HG03139 (cell line): ENCODE results near the gene CRHR2.
"Not testable (repeated sequence)": the region's sequence is repeated elsewhere in the genome, so short reads cannot be mapped to it uniquely, and the experiment has no call there.

ENCODE experiments used
- ATAC-seq: cut with Tn5 transposase; IDR thresholded peaks from one replicate; pipeline ENCODE4 v1.9.1; 2021; ENCODE audit not compliant: unreplicated experiment

Gene CRHR2

DNA sequence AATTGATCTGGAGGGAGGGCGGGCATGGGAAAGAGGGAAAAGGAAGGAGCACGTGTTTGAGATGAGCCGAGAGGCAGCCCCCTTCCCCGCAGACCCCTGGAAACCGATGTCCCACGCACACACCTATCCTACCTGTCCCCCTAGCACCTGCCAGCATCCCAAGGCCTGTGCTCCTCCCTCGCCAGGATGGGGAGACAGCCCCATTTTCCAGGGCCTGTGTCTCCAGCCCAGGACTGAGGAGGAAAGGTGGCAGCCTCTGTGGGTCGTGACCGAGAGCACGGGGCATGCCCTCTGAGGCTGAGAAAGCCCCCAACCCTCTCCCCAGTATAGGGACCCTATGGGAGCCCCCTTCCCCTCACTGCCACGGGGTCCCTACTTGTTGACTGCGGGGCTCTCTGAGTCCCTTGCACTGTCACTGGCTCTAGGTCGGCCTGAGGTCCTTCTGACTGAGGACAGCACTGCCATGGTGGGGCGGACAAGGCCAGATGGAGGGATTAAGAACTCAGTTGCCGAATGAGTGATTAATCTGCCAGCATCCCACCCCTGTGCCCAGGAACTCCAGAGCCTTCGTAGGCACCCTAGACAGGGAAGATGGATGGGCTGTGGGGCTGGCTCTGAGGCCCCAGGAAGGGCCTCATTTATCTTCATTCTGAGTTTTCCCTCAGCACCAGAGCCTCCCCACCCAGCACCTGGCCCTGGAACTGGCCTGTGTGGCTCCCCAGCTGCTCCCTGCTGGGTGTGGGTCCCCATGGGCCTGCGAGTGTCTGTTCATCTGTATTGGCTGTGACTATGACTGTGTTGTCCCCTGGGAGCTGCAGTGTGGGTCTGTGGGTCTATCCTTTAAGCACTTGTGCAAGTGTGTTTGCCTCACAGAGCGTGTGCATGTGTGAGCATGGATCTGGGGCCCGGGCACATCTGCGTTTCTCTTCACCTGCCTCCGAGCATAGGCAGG is 26.0 kb downstream of the CRHR2 start:
- ATAC-seq: no peak

DNA sequence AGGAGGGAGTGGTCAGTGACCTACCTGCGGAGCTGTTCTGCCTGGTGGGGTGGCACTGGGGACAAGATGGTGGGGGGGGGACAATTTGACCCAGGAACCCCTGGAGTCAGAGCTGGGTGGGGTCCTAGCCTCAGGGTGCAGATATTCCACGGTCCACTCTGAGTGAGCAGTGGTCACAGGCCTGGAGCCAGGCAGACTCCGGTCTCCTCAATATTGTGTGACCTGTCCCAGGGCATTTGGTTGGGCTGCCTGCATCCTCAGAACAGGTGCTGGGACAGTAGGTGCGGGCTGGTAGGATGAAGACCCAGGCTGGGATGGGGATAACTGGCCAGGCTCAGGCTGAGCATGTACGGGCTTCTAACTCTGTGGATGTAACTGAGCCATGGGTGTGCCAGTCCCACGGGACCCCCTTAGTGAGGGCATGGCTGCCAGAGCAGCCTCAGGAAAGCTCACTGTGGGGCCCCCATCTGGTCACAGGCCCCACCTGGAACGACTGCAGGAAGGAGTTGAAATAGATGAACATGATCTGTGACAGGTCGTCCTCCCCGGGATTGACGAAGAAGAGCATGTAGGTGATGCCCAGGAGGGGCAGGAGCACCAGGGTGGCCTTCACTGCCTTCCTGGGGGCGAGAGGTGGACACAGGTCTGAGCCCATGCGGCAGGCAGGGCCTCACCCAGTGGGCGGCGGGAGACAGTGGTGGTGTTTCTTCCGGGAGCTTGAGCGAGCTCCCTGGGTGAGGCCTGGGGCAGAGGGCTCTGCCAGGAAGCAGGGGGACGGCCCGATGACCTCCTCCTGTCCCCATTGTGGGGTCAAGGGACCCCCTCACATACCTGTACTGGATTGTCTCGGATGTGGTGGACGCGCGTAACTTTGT is 26.9 kb downstream of the CRHR2 start:
- ATAC-seq: no peak

GRCh38 chr7:30654296-30655090 is 27.8 kb downstream of the CRHR2 start:
- ATAC-seq: no peak

- no peak for ATAC-seq
These were observed 29.3 kb downstream of the CRHR2 start for GRCh38 chr7:30652698-30653641.

- no peak for ATAC-seq
These were observed 30.1 kb downstream of the CRHR2 start for GRCh38 chr7:30652132-30652531.

- ATAC-seq: no peak
These were observed 31.8 kb downstream of the CRHR2 start for GRCh38 chr7:30650421-30650808.

DNA sequence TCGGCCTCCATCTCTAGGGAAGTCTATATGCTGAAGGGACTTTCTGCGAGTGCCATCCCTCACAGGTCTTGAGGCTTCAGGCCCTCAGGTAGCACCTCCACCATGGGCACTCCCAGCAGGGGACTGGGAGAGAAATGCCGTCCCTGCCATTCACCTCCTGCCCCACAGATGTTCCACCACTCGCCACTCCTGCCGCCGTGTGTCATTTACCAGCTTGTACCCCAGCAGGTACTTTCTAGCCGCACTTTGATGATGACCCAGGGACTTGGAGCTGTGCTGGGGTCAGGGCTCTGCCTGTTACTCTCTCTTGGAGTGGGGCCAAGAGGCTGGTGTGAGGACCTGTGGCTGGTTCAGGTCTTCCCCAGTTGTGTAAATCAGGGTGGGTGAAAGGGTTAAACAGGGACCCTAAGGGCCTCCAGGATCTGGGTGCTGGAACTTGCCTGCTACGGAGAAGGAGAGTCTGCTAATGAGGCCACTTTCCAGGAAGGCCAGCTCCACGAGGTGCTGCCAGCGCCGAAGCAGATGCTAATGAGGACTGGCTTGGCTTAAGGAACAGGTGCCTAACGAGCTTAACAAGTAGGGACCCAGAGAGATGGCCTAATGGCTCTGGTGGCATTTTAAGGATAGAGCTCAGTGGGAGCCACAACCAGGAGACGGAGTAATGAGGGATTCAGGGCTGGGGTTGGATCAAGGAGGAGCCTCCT is 32.4 kb downstream of the CRHR2 start:
- ATAC-seq: no peak

- ATAC-seq: no peak
These were observed 33.3 kb downstream of the CRHR2 start for GRCh38 chr7:30648744-30649540.

DNA sequence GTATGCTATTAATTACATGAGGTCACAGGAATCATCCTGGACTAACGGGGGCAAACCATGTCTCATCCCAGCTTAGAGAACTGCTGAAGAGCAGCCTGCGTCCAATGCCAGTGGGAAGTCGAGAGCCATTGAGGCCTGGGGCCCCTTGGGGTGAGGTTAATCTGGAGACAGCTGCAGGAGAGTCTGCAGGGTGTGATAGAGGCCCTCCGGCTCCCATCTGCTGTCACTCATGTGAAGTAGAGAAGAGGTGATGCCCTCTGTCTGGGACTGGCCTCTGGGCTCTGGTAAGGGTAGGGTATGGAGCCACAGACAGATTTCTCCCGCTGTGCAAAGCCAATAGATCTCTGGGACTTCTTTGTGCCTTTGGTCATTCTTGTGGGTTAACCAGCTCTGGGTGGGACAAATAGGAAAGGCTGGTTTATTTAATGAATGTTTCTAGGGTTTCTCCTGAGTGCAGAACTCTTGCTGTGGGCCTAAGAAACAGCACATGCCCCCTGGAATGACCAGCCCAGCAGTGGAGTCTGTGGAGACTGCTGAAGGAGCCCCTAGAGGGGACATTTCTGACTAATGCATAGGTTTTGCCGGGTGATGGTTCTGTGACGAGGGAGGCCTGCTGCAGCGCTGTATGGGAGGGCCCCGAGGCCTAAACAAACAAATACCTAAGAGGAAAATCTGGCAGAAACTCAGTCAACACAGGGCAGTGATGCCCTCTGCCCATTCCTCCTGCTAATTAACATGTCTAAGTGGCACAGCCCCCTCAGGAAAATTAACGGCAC is 34.5 kb downstream of the CRHR2 start:
- no peak for ATAC-seq

- ATAC-seq: no peak
These were observed 36.1 kb downstream of the CRHR2 start for GRCh38 chr7:30646154-30646553.

DNA sequence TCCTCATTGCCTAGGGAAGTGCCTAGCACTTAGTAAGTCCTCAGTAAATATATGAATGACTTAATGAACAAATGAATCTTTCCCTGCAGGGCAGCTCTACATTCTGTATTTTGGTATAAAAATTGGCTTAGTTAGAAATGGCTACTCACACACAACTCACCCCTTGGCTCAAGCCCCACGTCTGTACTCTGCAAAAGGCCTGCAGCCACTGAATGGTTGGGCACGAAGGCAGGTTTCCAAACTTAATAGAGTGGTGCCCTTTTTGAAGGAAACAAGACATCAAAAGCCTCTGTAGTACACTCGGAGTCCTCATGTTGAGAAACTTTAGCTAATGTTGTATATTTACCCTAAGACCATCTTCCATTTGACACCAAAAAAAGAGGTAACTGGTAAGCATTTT is 36.6 kb downstream of the CRHR2 start:
- ATAC-seq: no peak

GRCh38 chr7:30644286-30644955 is 37.8 kb downstream of the CRHR2 start:
- ATAC-seq: no peak

- no peak for ATAC-seq
These were observed 39.5 kb downstream of the CRHR2 start for GRCh38 chr7:30642789-30643188.

DNA sequence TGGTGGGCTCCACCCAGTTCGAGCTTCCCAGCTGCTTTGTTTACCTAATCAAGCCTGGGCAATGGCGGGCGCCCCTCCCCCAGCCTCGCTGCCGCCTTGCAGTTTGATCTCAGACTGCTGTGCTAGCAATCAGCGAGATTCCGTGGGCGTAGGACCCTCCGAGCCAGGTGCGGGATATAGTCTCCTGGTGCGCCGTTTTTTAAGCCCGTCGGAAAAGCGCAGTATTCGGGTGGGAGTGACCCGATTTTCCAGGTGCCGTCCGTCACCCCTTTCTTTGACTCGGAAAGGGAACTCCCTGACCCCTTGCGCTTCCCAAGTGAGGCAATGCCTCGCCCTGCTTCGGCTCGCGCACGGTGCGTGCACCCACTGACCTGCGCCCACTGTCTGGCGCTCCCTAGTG is 39.9 kb downstream of the CRHR2 start:
- not testable (repeated sequence) for ATAC-seq

GRCh38 chr7:30635798-30636197 is 46.5 kb downstream of the CRHR2 start:
- no peak for ATAC-seq

- no peak for ATAC-seq
These were observed 47.5 kb downstream of the CRHR2 start for GRCh38 chr7:30634634-30635201.

- ATAC-seq: no peak
These were observed 48.0 kb downstream of the CRHR2 start for GRCh38 chr7:30634193-30634626.
